Left renal pelvis (tissue), 4 donors: ENCODE results near the gene EBF4. TPM values are rescaled to one million over a fixed set of nuclear protein-coding genes. Genes with fewer than 3 reads are reported as not detected.

ENCODE experiments used
- DNase-seq, 4 donors: peaks; one replicate each; pipeline ENCODE4 v3.0.0-alpha.2; 2013; ENCODE audit warnings: low read depth in 4 of 4, low spot score in 3 of 4
- polyA plus RNA-seq, 4 donors: library from polyadenylated mRNA; unstranded; fragments of 120-200 nt; gene quantifications; one replicate each; pipeline ENCODE4 v1.2.1, GENCODE V29; 2013; ENCODE audit not compliant: insufficient read length in 4 of 4

EBF4 gene
- polyA plus RNA-seq: 10 to 100 TPM; 27.5 to 44.5 (median 29.6) TPM

GRCh38 chr20:2692036-2692885 lies at the start of gene EBF4:
TSS of gene EBF4 (plus strand) at chr20:2692780. CDS start at chr20:2693646, 866 bp downstream.
- DNase-seq: peak in 1 of 4 donors; percentile 41

GRCh38 chr20:2643708-2644107 lies 48.9 kb upstream of the EBF4 start:
- DNase-seq: no peak

- peak; percentile 82 to 88 (median 87) for DNase-seq
Observed at GRCh38 chr20:2651772-2652723, 40.5 kb upstream of the EBF4 start, which contains the start of gene NOP56. TSS of gene NOP56 (plus strand) at chr20:2652632. CDS start at chr20:2652661, 29 bp downstream.

GRCh38 chr20:2652724-2653555 lies 39.6 kb upstream of the EBF4 start:
- peak in 2 of 4 donors; percentile 18 to 24 for DNase-seq

- no peak for DNase-seq
Observed at GRCh38 chr20:2653556-2654383, 38.8 kb upstream of the EBF4 start.

- DNase-seq: no peak
Observed at GRCh38 chr20:2654384-2654822, 38.2 kb upstream of the EBF4 start.

GRCh38 chr20:2654831-2655230 lies 37.7 kb upstream of the EBF4 start:
- no peak for DNase-seq

GRCh38 chr20:2655331-2656116 lies 37.1 kb upstream of the EBF4 start:
- DNase-seq: no peak

- DNase-seq: no peak
Observed at GRCh38 chr20:2656471-2657117, 36.0 kb upstream of the EBF4 start.

GRCh38 chr20:2657241-2657640 lies 35.3 kb upstream of the EBF4 start:
- no peak for DNase-seq

GRCh38 chr20:2657674-2658073 lies 34.9 kb upstream of the EBF4 start:
- no peak for DNase-seq

GRCh38 chr20:2658414-2659354 lies 33.9 kb upstream of the EBF4 start:
- no peak for DNase-seq

GRCh38 chr20:2659547-2659946 lies 33.0 kb upstream of the EBF4 start:
- no peak for DNase-seq

GRCh38 chr20:2663364-2663886 lies 29.2 kb upstream of the EBF4 start:
- DNase-seq: no peak

GRCh38 chr20:2663887-2664719 lies 28.5 kb upstream of the EBF4 start, which contains the start of gene IDH3B:
TSS of gene IDH3B (minus strand) at chr20:2664216. CDS start at chr20:2664188, 28 bp downstream.
- DNase-seq: peak; percentile 77 to 87 (median 82)

GRCh38 chr20:2671977-2672376 lies 20.6 kb upstream of the EBF4 start:
- DNase-seq: no peak
